CD4-positive, alpha-beta T cell treated with Interleukin-21 for 1 hour (primary cell): ENCODE measurements around the gene RTN4RL1.

ENCODE experiments used
- DNase-seq: peaks from one replicate; pipeline ENCODE4 v3.0.0-alpha.2; 2020

Gene RTN4RL1

DNA sequence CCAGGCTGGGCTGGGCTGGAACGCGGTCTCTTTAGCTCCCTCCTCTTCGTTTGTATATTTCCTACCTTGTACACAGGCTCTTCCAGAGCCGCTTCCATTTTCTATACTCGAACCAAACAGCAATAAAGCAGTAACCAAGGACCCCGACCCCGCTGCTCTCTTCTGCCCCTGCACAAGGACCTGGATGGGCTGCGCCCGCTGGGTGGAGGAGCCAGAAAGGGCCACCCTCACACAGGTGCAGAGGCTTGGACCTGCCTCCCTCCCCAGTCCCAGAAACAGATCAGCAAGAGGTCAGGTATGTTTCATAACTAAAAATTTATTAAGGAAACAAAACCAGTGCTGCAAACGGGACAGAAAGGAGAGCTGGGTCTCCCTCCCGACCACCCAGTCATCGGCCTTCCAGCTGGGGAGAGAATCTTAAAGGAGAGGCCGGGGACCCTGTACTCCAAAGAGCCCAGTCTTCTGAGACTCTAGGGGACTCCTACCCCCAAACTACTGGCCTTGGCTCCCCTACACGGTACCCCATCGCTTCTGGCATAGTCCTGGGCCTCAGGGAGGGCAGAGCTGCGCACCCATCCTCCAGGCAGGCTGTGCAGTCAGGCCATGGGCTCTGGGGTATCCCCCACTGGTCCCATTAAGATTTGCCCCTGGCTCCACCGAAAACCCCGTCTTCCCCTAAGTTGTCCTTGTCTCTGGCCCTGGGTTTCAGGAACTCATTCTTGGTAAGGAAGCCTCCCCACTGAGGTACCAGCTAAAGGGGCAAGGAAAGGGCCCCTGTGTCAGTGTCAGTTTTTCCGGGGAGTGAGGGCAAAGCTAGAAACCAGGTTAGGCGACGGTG lies 34.6 kb upstream of the RTN4RL1 start:
- DNase-seq: no peak

GRCh38 chr17:2058586-2059546 lies 33.7 kb upstream of the RTN4RL1 start:
- peak; percentile 66 for DNase-seq

- no peak for DNase-seq
Observed at GRCh38 chr17:2057760-2058585, 32.8 kb upstream of the RTN4RL1 start.

- no peak for DNase-seq
Observed at GRCh38 chr17:2057175-2057759, 32.1 kb upstream of the RTN4RL1 start.

DNA sequence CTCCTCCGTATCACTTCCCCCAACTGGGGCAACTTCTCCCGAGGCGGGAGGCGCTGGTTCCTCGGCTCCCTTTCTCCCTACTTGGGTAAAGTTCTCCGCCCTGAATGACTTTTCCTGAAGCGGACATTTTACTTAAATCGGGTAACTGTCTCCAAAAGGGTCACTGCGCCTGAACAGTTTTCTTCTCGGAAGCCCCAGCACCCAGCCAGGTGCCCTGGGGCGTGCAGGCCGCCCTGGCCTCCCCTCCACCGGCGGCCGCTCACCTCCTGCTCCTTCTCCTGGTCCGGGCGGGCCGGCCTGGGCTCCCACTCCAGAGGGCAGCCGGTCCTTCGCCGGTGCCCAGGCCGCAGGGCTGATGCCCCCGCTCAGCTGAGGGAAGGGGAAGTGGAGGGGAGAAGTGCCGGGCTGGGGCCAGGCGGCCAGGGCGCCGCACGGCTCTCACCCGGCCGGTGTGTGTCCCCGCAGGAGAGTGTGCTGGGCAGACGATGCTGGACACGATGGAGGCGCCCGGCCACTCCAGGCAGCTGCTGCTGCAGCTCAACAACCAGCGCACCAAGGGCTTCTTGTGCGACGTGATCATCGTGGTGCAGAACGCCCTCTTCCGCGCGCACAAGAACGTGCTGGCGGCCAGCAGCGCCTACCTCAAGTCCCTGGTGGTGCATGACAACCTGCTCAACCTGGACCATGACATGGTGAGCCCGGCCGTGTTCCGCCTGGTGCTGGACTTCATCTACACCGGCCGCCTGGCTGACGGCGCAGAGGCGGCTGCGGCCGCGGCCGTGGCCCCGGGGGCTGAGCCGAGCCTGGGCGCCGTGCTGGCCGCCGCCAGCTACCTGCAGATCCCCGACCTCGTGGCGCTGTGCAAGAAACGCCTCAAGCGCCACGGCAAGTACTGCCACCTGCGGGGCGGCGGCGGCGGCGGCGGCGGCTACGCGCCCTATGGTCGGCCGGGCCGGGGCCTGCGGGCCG lies 31.4 kb upstream of the RTN4RL1 start:
- DNase-seq: peak; percentile 60

- peak; percentile 53 for DNase-seq
Observed at GRCh38 chr17:2055292-2056205, 30.4 kb upstream of the RTN4RL1 start.

GRCh38 chr17:2054512-2055291 lies 29.6 kb upstream of the RTN4RL1 start, which contains the start of gene HIC1:
Gene HIC1, plus strand, starts transcription at chr17:2055103. Its CDS starts 1,588 bp downstream, at chr17:2056691.
- DNase-seq: peak; percentile 82

- DNase-seq: peak; percentile 59
Observed at GRCh38 chr17:2054262-2054511, 29.1 kb upstream of the RTN4RL1 start.

DNA sequence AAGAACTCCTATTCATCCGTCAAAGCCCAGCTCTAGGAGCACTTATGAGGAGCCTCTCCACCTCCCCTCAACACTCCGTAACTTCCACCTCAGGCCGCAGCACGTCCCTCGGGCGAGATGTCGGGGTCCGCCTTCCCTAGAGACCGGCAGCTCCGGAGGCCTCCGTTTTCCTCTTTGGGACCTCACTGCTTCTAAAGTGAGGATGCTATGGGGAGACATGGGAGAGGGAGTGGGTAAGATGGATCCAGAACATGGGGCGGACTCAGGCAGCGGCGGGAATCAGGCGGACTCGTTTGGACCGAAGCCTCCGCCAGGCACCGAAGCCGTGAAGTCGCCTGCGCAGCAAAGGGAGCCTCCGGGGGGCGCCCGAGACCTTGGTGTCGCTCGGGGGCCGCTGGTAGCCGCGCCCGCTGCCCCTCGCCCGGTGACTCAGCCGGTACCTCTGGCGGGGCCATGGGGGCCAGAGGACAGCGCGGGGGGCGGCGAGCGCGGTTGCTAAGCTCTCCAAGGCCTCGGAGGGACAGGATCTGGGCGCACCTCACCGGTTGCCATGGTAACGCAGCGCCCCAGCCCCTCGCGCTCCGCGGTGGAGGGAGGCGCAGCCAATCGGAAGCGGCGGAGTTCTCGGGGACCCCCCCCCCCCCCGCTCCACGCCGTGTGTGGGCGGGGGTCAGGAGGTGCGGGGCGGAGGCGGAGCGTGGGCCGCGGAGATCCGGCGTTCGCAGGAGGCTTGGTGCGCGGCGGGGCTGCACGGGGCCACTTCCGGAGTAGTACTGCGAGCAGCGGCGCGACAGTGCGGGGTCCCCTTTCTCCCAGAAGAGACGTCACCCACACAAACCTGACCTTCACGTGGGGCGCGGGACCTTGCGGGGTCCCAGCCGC lies 28.5 kb upstream of the RTN4RL1 start:
- DNase-seq: peak; percentile 88

- no peak for DNase-seq
Observed at GRCh38 chr17:2051933-2052559, 26.9 kb upstream of the RTN4RL1 start.

DNA sequence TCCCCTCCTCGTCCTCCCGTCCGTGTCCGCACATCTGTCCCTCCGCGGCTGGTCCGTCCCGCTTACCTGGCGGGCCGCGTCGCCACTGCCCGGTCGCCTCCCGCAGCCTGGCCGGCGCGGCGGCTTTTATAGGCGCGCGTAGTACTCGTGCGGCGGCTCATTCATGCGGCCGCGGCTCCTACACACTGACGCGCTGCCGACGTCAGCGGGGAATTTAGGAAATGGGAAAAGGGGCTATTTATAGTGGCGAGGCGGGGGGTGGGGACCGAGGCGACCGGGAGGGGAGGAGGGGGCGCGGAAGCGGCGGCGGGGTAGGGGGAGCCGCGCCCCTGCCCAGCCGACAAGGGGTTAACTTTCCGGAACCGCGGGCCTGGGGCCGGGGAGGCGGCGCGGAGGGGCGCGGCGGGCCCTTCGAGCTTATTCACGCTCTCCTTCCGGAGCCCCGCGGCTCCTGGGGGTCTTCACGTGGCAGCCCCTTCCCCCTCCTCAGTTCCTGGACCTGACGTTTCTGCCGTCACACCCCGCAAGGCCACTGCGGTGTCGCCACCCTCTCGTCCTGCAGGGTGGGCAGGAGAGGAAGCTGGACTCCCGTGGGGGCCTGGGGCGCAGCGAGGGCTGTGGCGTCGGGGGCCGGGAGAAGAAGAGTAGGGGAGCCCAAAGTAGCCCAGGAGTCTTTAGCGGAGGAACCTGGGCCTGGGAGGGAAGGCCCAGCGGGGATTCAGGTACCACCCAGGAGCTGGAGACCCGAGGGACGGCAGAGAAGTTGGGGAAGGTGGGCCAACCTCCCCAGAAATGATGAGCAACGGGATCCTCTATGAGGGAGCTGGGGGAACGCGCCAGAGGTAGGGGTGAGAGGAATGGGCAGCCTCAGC lies 26.2 kb upstream of the RTN4RL1 start:
- DNase-seq: peak; percentile 32

DNA sequence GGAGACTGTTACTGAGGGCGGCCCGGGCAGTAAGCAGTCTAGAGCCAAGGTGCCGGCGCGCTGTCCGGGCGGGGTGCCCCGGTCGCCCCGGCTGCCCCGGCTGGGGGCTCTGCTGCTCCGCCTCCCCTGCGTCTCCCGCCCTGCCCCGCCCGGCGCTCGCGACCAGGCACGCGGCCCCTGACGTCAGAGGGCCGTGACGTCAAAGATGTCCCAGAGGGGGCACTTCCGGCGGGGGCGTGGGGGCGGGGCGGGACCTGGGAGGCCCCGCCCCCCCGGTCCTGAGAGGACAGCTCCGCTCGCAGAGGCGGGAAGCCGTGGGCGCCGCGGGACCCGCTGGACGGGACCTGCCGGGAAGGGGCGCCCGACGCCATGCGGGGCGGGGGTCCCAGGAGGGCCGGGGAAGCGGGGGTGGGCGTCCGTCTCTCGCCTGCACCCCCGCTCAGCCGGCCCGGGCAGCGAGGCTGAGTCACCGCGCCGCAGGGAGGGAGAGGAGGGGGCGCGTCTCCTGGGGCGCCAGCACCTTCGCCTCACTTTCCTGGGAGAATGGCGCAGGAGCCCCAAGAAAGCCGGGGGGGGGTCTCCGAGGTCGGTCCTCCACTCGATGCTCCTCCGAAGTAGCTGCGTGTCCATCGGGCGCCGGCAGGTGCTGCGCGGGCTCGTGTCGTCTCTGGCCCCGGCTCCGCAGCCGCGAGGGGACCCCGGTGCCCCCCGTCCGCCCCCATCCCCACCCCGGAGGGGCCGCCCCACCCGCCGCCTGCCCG lies 25.3 kb upstream of the RTN4RL1 start:
- peak; percentile 85 for DNase-seq

- DNase-seq: peak; percentile 94
Observed at GRCh38 chr17:2049333-2050299, 24.5 kb upstream of the RTN4RL1 start.

DNA sequence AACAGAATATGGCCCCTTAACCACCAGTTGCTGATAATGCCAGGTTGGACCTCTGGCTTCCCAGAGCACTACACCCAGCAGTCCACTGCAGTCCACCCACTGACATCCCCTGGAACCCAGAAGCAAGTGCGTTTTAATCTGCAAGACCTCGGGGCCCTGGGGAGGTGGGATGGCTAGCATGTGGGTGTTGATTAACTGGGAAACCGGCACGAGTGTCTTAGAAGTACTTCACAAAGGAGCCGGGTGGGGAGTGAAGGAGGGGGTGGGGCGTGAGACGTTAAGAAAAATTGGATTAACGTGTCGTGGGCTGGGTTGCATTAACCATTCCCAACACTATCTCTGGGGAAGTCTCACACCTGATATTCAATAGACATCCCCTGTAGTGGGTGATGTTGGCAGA lies 23.7 kb upstream of the RTN4RL1 start:
- no peak for DNase-seq

GRCh38 chr17:2047590-2047989 lies 22.5 kb upstream of the RTN4RL1 start:
- no peak for DNase-seq
